ENCODE results near the gene WWTR1. TPM values are rescaled to one million over a fixed set of nuclear protein-coding genes. Genes with fewer than 3 reads are reported as not detected.

The WWTR1 gene
- total RNA-seq, 2 experiments from 2014 or later: 0.22 to 0.30 TPM

DNA sequence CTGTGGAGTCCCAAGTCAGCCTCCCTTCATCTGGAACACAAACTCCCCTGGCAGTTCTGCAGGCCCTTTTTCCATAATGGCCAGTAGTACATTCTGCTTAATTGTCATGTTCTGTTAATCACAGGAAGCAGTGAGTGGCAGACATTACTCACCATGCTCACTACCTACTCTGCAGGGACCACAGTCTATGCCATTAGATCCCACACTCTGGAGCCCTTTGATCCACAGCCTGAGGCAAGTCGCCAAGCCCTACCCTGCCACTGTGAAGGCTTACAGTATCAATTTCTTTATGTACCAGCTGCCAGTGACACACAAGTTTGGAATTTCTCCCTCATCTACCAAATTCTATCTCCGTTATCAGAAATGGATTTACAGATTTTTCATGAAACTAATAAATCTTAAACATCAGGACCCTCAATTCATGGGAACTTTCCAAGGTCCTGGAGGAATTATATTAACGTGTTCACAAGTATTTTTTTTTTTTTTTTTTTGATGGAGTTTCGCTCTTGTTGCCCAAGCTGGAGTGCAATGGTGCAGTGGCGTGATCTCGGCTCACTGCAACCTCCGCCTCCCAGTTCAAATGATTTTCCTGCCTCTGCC, 20.6 kb upstream of the WWTR1 start:
- DNase-seq (no peak), ATAC-seq (ENCODE audit: poor library complexity) (no peak)
- Mint-ChIP-seq H3K27ac (no peak overlapping the region), H3K27me3 (peaks cover 11% of the 10 kb centered on the region), H3K9me3 (no peaks in the 10 kb centered on the region), H3K4me1 (ENCODE audit: low read depth) (no peaks in the 10 kb centered on the region), H3K36me3 (ENCODE audit: low read depth) (no peaks in the 10 kb centered on the region), H3K4me3 (no peak overlapping the region)
- Histone ChIP-seq H3K36me3 (ENCODE audit: insufficient read depth, low read length) (no peaks in the 10 kb centered on the region), H3K27ac (ENCODE audit: low read depth in 1 of 2, low read length in 2 of 2) (no peak overlapping the region), H3K4me1 (ENCODE audit: insufficient read depth, low read length) (no peaks in the 10 kb centered on the region), H3K9me3 (ENCODE audit: control insufficient read depth in 1 of 2, insufficient read depth in 1 of 2, low read length in 2 of 2) (no peaks in the 10 kb centered on the region), H3K4me3 (ENCODE audit: low read length) (no peak overlapping the region), H3K27me3 (ENCODE audit: control insufficient read depth in 1 of 2, insufficient read depth in 2 of 2, low read length in 2 of 2) (no peaks in the 10 kb centered on the region)
- POLR2A ChIA-PET: no interaction called here
- CTCF ChIA-PET: no interaction called here
- intact Hi-C loops (cut with DNase I, micrococcal nuclease): no loop called here
- no peak for TF ChIP-seq CTCF (IDR thresholded peaks at IDR 0.05)

GRCh38 chr3:149673393-149673792, 15.6 kb upstream of the WWTR1 start:
- no peak overlapping the region for H3K27ac ChIP-seq (ENCODE audit: low read depth in 1 of 2, low read length in 2 of 2)
- no peaks in the 10 kb centered on the region for H3K36me3 ChIP-seq (ENCODE audit: insufficient read depth, low read length)
- intact Hi-C loops (cut with DNase I, micrococcal nuclease): no loop called here
- DNase-seq (no peak), ATAC-seq (ENCODE audit: poor library complexity) (no peak)
- no peak overlapping the region for H3K4me3 ChIP-seq (ENCODE audit: low read length)
- Mint-ChIP-seq H3K4me3 (no peak overlapping the region), H3K27me3 (peaks cover 17% of the 10 kb centered on the region), H3K9me3 (no peaks in the 10 kb centered on the region), H3K4me1 (ENCODE audit: low read depth) (no peaks in the 10 kb centered on the region), H3K36me3 (ENCODE audit: low read depth) (no peaks in the 10 kb centered on the region), H3K27ac (no peak overlapping the region)
- no peaks in the 10 kb centered on the region for H3K9me3 ChIP-seq (ENCODE audit: control insufficient read depth in 1 of 2, insufficient read depth in 1 of 2, low read length in 2 of 2)
- ChIA-PET CTCF (no interaction called here), POLR2A (interaction anchor here (0.6 kb wide), 1 partner anchor 473 kb away, joined by 3 read pairs; no protein-coding TSS in a partner anchor)
- TF ChIP-seq CTCF (IDR thresholded peaks at IDR 0.05): no peak
- no peaks in the 10 kb centered on the region for H3K27me3 ChIP-seq (ENCODE audit: control insufficient read depth in 1 of 2, insufficient read depth in 2 of 2, low read length in 2 of 2)
- no peaks in the 10 kb centered on the region for H3K4me1 ChIP-seq (ENCODE audit: insufficient read depth, low read length)

DNA sequence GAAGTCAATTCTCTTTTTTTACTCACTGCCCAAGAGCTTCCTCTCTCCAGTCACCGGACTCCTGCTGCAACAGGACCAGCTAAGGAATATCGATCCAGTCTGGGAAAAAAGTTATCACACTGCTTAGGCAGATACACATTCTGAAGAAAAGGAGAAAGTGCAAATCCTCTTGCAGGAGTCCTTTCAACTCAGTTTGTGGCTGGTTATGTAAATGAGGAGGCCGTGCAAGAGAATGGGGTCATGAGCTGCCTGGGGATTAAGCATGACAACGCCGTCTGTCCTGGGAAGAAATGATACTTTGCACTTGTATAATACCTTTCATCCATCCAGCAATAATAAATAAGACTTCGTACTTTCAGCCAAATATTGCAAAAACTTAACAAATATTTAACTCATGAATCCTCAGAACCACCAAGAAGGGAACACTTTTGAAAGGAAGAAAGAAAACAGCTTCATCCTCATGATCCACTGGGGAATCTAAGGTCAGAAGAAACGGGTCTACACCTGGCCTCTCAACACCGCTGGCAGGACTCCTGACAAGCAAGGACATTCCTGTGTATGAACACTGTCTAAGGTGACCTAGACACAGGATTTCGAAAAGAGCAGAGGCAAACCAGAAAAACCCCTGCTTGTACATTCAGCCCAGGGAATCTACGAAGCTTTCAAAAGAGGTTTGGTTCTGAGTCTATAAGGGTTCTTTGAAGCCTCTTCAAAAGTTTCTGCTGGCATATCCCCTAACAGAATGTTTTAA, 13.1 kb upstream of the WWTR1 start:
- CTCF ChIA-PET: interaction anchor here (0.7 kb wide), 1 partner anchor 25 kb away, joined by 4 read pairs; no protein-coding TSS in a partner anchor
- no peak overlapping the region for H3K27ac ChIP-seq (ENCODE audit: low read depth in 1 of 2, low read length in 2 of 2)
- DNase-seq (no peak), ATAC-seq (ENCODE audit: poor library complexity) (no peak)
- H3K4me1 ChIP-seq (ENCODE audit: insufficient read depth, low read length): no peaks in the 10 kb centered on the region
- no peak for TF ChIP-seq CTCF (IDR thresholded peaks at IDR 0.05)
- peaks cover 0 to 3% of the 10 kb centered on the region in 2 experiments for H3K27me3 ChIP-seq (ENCODE audit: control insufficient read depth in 1 of 2, insufficient read depth in 2 of 2, low read length in 2 of 2)
- no peaks in the 10 kb centered on the region for H3K36me3 ChIP-seq (ENCODE audit: insufficient read depth, low read length)
- H3K36me3 Mint-ChIP-seq (ENCODE audit: low read depth): no peaks in the 10 kb centered on the region
- H3K9me3 Mint-ChIP-seq: no peaks in the 10 kb centered on the region
- no peak overlapping the region for H3K4me3 ChIP-seq (ENCODE audit: low read length)
- POLR2A ChIA-PET: interaction anchor here (1.3 kb wide), 1 partner anchor 12 kb away, joined by 4 read pairs; the partner anchor contains the start of gene WWTR1
- no peak overlapping the region for H3K4me3 Mint-ChIP-seq
- no peak overlapping the region for H3K27ac Mint-ChIP-seq
- no peaks in the 10 kb centered on the region for H3K4me1 Mint-ChIP-seq (ENCODE audit: low read depth)
- H3K27me3 Mint-ChIP-seq: peaks cover 17% of the 10 kb centered on the region
- intact Hi-C loops (cut with DNase I, micrococcal nuclease): no loop called here
- H3K9me3 ChIP-seq (ENCODE audit: control insufficient read depth in 1 of 2, insufficient read depth in 1 of 2, low read length in 2 of 2): no peaks in the 10 kb centered on the region

Data from CD4-positive, alpha-beta T cell (primary cell).